Erythroblast (primary cell): ENCODE data around the gene EFCAB14.

Source experiments
- GATA1 ChIP-seq: IDR thresholded peaks from 2 replicates; pipeline ENCODE4 v1.6.1; 2011; ENCODE audit warnings: low read depth, mild to moderate bottlenecking, control low read depth, low read length, moderate library complexity
- POLR2A ChIP-seq: IDR thresholded peaks from 2 replicates; pipeline ENCODE4 v1.6.1; 2011; ENCODE audit warnings: mild to moderate bottlenecking, low read length

GRCh38 chr1:46637444-46638083, 81.3 kb downstream of the EFCAB14 start:
- TF ChIP-seq POLR2A = no peak
- no peak for TF ChIP-seq GATA1
